OCI-LY1 (cell line): ENCODE data around the gene IQSEC1.

ENCODE experiments used
- H2AFZ ChIP-seq: fragments of 200-600 bp; sonication (generic), shearing (Covaris generic); 2 replicates; pipeline ENCODE4 v1.6.0; 2014; ENCODE audit warnings: antibody characterized with exemption, mild to moderate bottlenecking, low read length
- H3F3A ChIP-seq: fragments of 200-600 bp; sonication (generic), shearing (Covaris generic); 2 replicates; pipeline ENCODE4 v1.6.0; 2014; ENCODE audit warnings: mild to moderate bottlenecking, antibody characterized with exemption, low read length, moderate library complexity; ENCODE audit not compliant: insufficient read depth
- H3K27ac ChIP-seq: fragments of 200-600 bp; sonication (generic); 2 replicates; pipeline ENCODE4 v1.5.1; 2014; ENCODE audit warnings: low read length, mixed run types, mild to moderate bottlenecking, low read depth; ENCODE audit not compliant: poor library complexity, severe bottlenecking
- H3K27me3 ChIP-seq: fragments of 200-600 bp; sonication (generic); 2 replicates; pipeline ENCODE4 v1.6.0; 2014; ENCODE audit warnings: antibody characterized with exemption, mild to moderate bottlenecking, low read length, moderate library complexity; ENCODE audit not compliant: insufficient read depth
- H3K36me3 ChIP-seq: fragments of 200-600 bp; sonication (generic); 2 replicates; pipeline ENCODE4 v1.6.1; 2014; ENCODE audit warnings: mild to moderate bottlenecking, antibody characterized with exemption, low read length, moderate library complexity, mixed read lengths; ENCODE audit not compliant: insufficient read depth
- H3K4me1 ChIP-seq: fragments of 200-600 bp; sonication (generic); 2 replicates; pipeline ENCODE4 v1.5.1; 2014; ENCODE audit warnings: mild to moderate bottlenecking, low read length, moderate library complexity; ENCODE audit not compliant: insufficient read depth, severe bottlenecking
- H3K4me2 ChIP-seq: fragments of 200-600 bp; sonication (generic), shearing (Covaris generic); 2 replicates; pipeline ENCODE4 v1.6.1; 2014; ENCODE audit warnings: low read length
- H3K4me3 ChIP-seq: fragments of 200-600 bp; sonication (generic); 2 replicates; pipeline ENCODE4 v1.5.1; 2014; ENCODE audit warnings: low read length, low read depth, mild to moderate bottlenecking, mixed read lengths; ENCODE audit not compliant: poor library complexity, severe bottlenecking
- H3K79me2 ChIP-seq: fragments of 200-600 bp; shearing (Covaris generic); 2 replicates; pipeline ENCODE4 v1.6.1; 2016; ENCODE audit warnings: mixed run types, low read length, mixed read lengths; ENCODE audit not compliant: insufficient read depth
- H3K9ac ChIP-seq: fragments of 200-600 bp; sonication (generic), shearing (Covaris generic); 2 replicates; pipeline ENCODE4 v1.6.1; 2014; ENCODE audit warnings: mild to moderate bottlenecking, low read length, mixed read lengths
- H3K9me2 ChIP-seq: fragments of 200-600 bp; sonication (generic), shearing (Covaris generic); 2 replicates; pipeline ENCODE4 v1.6.1; 2014; ENCODE audit warnings: low read depth, mild to moderate bottlenecking, low read length, mixed read lengths
- H3K9me3 ChIP-seq: fragments of 200-600 bp; shearing (Covaris generic); 2 replicates; pipeline ENCODE4 v1.6.1; 2014; ENCODE audit warnings: low read length, mixed read lengths
- H4K20me1 ChIP-seq: fragments of 200-600 bp; sonication (generic), shearing (Covaris generic); 2 replicates; pipeline ENCODE4 v1.6.0; 2016; ENCODE audit warnings: mild to moderate bottlenecking, low read length; ENCODE audit not compliant: insufficient read depth
- EZH2 ChIP-seq: fragments of 200-600 bp; sonication (generic), shearing (Covaris generic); IDR thresholded peaks from 2 replicates; pipeline ENCODE4 v1.8.0; 2017; ENCODE audit warnings: borderline replicate concordance, mixed run types, mild to moderate bottlenecking, antibody characterized with exemption, low read length, moderate library complexity, mixed read lengths
- TF ChIP-seq, protein P1 (sequence below): fragments of 200-600 bp; sonication (generic), shearing (Covaris generic); IDR thresholded peaks from 2 replicates; pipeline ENCODE4 v1.5.1; 2017; ENCODE audit warnings: mild to moderate bottlenecking, antibody characterized with exemption, low read length, moderate library complexity, mixed read lengths

Gene IQSEC1

DNA sequence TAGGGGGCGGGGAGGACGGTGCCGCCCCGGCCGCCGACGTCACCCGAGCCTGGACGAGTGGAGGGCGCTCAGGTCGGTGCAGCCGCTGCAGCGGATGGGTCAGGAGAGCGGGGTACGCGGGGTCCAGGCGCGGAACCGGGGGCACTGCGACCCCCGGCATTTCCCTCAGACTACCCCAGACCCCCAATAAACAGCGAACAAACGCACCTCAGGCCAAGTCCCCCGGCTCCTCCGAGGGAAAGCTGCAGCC is 78.9 kb downstream of the IQSEC1 start:
- TF ChIP-seq, protein P1, sequence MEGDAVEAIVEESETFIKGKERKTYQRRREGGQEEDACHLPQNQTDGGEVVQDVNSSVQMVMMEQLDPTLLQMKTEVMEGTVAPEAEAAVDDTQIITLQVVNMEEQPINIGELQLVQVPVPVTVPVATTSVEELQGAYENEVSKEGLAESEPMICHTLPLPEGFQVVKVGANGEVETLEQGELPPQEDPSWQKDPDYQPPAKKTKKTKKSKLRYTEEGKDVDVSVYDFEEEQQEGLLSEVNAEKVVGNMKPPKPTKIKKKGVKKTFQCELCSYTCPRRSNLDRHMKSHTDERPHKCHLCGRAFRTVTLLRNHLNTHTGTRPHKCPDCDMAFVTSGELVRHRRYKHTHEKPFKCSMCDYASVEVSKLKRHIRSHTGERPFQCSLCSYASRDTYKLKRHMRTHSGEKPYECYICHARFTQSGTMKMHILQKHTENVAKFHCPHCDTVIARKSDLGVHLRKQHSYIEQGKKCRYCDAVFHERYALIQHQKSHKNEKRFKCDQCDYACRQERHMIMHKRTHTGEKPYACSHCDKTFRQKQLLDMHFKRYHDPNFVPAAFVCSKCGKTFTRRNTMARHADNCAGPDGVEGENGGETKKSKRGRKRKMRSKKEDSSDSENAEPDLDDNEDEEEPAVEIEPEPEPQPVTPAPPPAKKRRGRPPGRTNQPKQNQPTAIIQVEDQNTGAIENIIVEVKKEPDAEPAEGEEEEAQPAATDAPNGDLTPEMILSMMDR: no peak
- no peak for TF ChIP-seq EZH2
- H3K36me3 ChIP-seq: no peaks in the 10 kb centered on the region
- 0 out of 2 replicates have a peak, but pooled peaks cover 5% of the 10 kb centered on the region for H3K27me3 ChIP-seq
- H3K9ac ChIP-seq: peak overlapping the region; percentile 59
- H2AFZ ChIP-seq: no peak overlapping the region
- H3F3A ChIP-seq: no peaks in the 10 kb centered on the region
- H3K4me3 ChIP-seq: peak overlapping the region; percentile 64
- H4K20me1 ChIP-seq: no peaks in the 10 kb centered on the region
- no peaks in the 10 kb centered on the region for H3K9me3 ChIP-seq
- H3K9me2 ChIP-seq: no peaks in the 10 kb centered on the region
- H3K4me1 ChIP-seq: peaks cover 13% of the 10 kb centered on the region
- H3K79me2 ChIP-seq: no peaks in the 10 kb centered on the region
- no peak overlapping the region for H3K27ac ChIP-seq
- peak overlapping the region; percentile 74 for H3K4me2 ChIP-seq

DNA sequence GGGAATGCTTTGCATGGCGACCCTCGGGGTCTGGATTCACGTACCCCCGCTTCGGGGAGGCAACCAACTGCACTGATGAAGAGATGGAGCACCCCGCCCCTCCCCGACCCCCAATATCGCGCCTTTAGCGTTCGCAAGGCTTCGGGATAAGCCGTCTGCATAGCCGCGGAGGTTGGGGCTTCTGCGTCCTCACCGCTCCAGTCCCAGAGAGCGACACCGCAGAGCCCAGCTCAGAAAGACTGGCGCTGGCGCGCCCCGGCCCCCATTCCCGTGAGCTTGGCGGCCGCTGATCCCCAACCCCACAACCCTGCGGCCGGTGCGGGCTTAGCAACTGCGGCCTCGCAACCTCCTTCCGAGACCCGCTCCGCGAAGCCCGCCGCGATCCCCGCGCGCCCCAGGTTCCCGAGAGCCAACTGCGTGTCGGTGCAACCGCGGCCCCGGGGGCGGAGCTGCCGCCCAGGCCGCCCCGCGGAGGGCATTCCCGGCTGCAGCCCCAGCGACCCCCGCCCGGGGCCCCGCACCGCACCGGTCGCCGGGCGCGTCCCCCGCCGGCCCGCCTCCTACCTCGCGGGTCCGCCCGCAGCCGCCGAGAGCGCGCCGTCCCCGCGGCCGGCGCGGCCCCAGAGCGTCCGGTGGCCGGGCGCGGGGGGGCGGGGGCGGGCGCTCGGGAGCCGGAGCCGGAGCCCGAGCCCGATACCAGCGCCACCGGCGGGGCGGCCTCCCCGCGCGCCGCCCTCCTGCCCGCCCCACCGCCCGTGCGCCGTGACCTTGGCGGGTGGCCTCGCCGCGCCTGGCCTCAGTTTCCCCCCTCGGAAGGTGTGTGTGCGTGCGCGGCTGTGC is 79.5 kb downstream of the IQSEC1 start:
- Histone ChIP-seq H3F3A (no peaks in the 10 kb centered on the region), H3K4me2 (peak overlapping the region; percentile 74), H3K27me3 (0 out of 2 replicates have a peak, but pooled peaks cover 5% of the 10 kb centered on the region), H3K9me3 (no peaks in the 10 kb centered on the region), H2AFZ (no peak overlapping the region), H3K9me2 (no peaks in the 10 kb centered on the region), H3K36me3 (no peaks in the 10 kb centered on the region), H3K4me3 (peak overlapping the region; percentile 64), H3K4me1 (peaks cover 13% of the 10 kb centered on the region), H3K9ac (peak overlapping the region; percentile 59; the same call in 1 of the 2 replicates), H3K27ac (no peak overlapping the region), H3K79me2 (no peaks in the 10 kb centered on the region), H4K20me1 (no peaks in the 10 kb centered on the region)
- TF ChIP-seq EZH2: no peak
- TF ChIP-seq, protein P1: no peak

DNA sequence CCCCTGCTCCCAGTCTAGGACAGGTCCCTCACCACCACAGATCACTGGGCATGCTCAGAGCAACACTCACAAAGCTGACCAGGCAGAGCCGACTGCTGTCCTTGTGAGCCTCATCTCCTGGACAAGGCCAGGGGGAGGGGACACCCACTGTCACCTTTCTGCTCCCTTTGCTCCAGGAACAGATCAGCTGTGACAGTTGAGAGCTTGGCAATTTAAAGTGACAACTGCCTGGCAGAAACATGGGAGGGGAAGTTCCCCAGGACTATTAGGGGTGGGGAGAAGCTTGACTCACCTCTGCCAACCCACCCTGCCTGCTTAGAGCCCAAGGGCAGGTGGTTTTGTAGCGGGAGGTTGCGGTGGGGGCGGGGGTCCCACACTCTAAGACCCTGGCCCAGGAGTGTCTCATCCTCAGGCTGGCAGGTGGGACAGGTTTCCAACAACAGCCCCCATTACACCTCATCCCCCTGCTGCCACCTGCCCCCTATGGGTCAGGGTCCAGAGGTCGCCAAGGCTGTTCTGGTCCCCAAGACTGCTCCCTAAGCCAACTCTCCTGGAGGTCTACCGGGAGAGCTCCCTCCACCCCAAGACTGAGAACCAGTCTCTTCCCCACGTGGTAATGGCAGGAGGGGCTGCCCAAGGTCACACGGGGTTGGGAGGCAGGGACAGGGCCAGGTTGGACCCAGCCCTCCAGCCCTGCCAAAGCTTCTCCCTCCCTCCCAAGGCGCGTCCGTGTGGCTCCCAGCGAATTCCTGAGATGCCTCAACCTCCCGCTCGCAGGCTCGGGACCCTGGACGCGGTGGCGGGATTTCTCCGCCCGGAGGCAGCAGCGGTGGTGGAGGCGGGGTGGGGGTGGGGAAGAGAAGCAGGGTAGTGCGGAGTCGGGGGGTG is 80.4 kb downstream of the IQSEC1 start:
- H3K9me2 ChIP-seq: no peaks in the 10 kb centered on the region
- H3F3A ChIP-seq: no peaks in the 10 kb centered on the region
- peaks cover 13% of the 10 kb centered on the region for H3K4me1 ChIP-seq
- H4K20me1 ChIP-seq: no peaks in the 10 kb centered on the region
- no peak overlapping the region; the same call in 1 of the 2 replicates for H3K4me2 ChIP-seq
- TF ChIP-seq, protein P1: no peak
- no peak for TF ChIP-seq EZH2
- no peak overlapping the region for H3K4me3 ChIP-seq
- H3K79me2 ChIP-seq: no peaks in the 10 kb centered on the region
- H3K27ac ChIP-seq: no peak overlapping the region
- no peak overlapping the region for H2AFZ ChIP-seq
- no peak overlapping the region for H3K9ac ChIP-seq
- 0 out of 2 replicates have a peak, but pooled peaks cover 5% of the 10 kb centered on the region for H3K27me3 ChIP-seq
- H3K36me3 ChIP-seq: no peaks in the 10 kb centered on the region
- no peaks in the 10 kb centered on the region for H3K9me3 ChIP-seq
